ENCODE data around the gene MSANTD4.
"Not testable (repeated sequence)": the region's sequence is repeated elsewhere in the genome, so short reads cannot be mapped to it uniquely, and the experiment has no call there.

Gene MSANTD4

DNA sequence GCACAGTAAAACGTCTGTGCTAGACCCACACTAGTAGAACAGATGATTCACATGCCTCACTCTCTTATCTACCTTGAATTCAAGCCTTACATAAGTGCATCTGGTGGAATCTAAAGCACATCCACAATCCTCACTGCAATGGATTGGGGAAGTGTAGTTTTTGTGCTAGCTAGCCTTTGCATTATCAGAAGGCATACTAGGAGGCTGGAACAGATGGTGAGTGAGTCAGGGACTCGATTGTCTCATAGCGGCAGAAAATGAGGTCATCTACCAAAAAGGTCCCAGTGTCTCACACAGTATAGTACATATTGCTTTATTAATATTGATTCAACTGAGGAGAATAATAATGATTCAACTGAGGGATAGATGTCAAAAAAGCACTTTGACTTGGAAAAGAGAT, 9.3 kb downstream of the MSANTD4 start:
- no peak for DNase-seq

DNA sequence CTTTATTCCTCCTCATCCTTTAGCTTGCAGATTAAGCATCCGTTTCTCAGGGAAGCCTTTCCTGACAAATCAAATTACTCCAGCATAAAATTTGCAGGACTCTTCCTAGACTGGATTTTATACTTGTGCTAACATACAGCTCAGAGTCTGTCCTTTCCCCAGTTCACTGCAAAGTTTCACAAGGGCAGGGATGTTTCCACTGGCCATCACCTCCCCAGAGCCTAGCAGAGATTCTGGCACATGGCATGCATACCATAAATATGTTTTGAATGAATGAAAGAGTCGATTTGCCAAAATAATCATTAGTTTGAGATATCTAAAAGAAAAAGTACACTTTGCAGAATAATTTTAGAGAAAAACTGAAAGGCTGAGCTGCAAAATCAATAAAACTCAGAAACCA, 10.6 kb downstream of the MSANTD4 start:
- no peak for DNase-seq

GRCh38 chr11:106003094-106003493, 18.9 kb downstream of the MSANTD4 start:
- DNase-seq: not testable (repeated sequence)

DNA sequence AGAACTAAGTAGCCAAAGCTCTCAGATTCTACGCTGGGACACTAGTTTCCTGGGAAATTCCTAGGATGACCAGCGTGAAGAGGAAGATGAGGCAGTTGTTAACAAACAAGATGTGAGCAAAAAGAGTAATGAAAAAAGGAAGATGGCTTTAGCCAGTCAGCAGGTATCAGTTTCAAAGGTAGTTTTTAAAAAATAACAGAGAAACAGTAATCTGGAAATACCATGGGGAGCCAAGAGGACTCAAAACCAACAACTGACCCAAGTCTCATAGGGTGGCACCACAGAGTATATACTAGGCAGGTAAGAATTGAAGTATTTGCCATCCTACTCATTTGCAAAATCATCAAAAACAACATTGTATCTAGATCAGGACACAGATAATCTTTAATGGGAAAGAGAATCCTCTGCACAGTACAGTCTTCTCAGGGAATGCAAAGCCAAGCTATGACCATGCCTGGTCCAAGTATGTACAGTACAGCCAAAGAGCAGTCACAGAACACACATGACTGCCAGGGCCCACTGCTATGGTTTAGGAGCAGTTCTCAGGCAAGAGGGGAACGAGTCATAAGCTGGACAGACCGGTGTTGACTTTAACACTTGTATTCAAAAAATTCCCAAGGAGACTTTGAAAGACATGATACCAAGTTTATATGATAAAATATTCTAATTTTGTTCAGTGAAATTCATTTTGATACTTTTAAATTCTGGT, 20.6 kb downstream of the MSANTD4 start:
- DNase-seq: no peak

DNA sequence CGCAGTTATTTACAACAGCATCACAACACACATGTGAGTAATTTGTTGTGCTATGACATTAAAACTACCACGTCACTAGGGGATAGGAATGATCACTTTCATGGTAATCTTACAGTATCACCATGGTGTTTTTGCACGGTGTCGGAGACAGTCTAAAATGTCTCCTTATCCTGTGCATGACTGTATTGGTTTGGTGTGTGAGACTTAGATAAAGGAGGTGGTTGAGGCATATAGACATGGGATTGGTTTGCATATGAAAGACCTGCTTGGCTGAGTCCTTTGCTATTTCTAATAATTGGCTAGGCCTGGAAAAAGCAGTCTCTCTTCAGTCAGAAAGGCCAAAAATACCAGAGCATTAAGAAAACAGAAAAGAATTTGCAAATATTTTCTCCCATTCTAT, 30.2 kb downstream of the MSANTD4 start:
- DNase-seq: no peak

- DNase-seq: no peak
Observed at GRCh38 chr11:105989124-105989523, 32.9 kb downstream of the MSANTD4 start.

DNA sequence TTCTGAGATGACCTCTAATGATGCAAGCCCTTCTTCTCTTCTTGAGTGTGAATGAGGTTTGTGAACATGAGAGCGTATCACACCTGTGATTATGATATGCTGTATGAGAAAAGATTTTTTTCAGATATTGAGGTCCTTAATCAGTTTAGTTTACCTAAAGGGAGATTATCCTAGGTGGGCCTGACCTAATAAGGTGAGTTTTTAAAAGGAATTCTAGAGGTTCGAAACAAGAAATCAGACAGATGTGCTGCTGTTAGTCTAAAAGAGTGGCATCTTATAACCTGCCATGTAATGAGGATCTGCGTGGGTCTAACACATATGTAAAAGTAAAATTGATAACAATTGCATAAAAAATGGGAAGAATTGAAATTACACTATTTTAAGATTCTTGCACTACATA, 33.8 kb downstream of the MSANTD4 start:
- DNase-seq: no peak

- DNase-seq: no peak
Observed at GRCh38 chr11:105986554-105986953, 35.5 kb downstream of the MSANTD4 start.

GRCh38 chr11:105979997-105980703, 41.9 kb downstream of the MSANTD4 start:
- DNase-seq: no peak

DNA sequence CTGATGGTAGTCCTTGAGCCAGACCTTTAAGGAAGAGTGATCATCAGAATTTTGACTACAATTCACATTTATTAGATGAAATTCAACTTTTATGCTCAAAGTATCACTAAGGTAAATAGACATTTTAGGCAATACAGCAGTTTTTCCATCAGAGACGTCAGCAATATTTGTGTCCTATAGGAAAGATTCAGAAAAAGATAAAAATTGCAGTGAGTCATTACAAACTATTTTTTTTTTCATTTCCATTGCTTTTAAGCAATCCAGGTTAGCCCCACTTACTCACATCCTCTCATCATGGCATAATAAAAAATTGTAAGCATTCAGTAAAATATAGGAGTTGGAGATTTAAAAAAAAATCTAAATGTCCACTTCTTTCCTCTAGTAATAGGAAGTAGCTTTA, 46.9 kb downstream of the MSANTD4 start:
- no peak for DNase-seq

DNA sequence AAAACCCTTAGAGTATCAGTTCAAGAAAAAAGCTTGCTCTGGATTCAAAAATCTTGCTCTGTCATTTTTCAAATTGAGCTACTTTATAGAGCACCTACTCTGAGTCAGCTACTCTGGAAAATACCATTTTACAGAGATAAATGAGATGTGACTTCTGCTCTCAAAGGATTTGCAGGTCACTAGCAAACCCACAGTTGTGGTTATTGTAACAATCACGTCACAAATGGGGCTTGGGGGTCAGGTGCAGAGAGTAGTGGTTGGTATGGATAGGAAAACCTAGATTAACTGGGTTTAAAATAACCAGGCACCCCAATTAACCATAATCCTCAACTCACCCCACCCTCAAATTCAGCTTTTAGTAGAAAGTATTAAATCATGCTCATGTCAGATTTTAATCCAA, 52.3 kb downstream of the MSANTD4 start:
- no peak for DNase-seq

DNA sequence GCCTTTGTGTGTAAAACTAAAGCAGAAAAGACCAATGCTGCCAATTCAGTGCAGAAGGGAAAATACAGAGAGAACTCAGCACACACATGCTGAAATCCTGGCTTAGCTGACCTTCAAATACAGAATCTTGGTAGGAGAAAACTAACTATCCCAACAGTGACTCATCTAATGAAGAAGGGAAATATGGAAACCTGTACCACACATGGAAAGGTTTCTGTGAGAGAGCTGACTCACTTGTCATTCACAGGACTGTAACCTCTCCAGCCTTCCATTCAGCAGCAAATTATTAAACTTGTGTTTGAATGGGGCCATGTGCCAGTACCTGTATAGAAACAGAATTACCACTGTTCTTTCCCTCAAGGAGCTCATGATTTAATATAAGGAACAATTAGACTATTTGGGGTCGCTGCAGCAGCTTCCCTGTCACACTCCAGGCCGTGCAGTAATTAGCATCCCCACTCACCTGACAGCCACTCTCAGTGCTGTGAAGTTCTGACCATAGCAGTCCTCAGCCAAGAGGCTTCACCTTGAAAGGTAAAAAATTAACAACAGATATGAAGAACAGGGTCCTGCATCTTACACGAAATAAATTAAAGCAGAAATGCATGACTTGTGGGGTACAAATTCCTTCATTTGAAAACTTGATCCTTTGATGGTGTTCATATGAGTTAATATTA, 53.9 kb downstream of the MSANTD4 start:
- no peak for DNase-seq

DNA sequence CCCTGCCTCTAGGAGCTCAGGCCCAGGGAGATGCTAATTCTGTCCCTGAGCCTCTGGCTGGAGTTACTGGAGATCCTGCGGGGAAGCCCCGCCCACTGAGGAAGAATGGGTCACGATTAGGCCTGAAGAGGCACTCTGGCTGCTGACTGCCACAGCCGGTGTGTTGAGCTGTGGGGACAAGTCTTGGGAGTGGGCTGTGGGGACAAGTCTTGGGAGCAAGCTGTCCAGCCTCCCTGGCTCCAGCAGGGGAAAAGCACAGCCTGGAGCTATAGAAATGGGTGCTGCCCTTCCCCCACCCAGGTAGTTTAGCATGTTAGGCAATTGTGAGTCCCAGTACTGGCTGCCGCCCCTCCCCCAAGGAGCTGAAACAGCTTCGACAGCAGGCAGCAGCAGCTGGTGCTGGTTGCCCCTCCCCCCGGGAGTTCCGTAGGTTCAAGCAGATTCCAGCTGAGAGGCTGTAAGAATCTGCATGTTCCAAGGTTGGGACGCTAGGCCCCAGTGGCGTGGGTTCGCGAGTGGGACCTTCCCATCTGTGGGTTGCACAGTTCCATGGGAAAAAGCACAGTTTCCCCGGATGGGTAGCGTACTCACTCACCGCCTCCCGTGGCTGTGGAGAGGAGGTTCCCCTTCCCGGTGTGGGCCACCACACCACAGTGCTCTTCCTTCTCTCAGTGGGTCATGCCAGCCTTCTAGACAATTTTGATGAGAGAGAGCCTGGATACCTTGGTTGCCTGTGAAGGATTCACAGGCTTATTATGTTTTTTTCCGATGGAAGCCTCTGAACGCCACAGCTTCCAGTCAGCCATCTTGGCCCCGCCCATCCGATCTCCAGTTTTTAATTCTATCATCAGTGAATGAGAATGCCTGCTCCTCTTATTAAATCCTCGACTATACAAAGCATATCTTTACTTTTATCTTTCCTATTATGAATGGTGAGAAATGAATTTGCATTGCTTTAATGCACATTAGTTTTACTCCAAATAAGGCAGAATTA, 61.5 kb downstream of the MSANTD4 start:
- no peak for DNase-seq
